ENCODE results near the gene EPN3. TPM values are rescaled to one million over a fixed set of nuclear protein-coding genes. Genes with fewer than 3 reads are reported as not detected.

Gene EPN3
- total and polyA plus RNA-seq, 2 donors from 2014 or later: 5.0 to 28.7 TPM

DNA sequence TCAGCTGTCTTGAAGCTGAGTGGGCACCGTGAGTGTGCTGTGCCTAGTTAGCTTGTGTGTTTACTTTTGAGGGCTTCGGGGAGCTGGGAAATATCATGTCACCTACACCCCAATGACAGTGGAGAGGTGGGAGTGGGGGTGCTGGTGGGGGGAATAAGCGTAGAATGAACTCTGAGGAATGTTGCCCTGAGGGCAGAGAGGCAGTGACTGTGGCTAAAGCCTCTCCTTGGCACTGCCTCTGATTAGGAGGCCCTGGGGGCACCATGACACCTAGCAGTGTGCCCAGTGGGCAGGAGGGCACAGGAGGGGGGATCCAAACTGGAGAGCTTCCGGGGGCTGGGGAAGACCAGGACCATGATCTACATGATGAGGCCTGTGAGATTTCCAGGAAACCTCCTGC, 52.8 kb downstream of the EPN3 start:
- no peak overlapping the region for H3K27ac ChIP-seq (ENCODE audit: low read depth in 2 of 2, low read length in 2 of 2)
- TF ChIP-seq, protein P1, sequence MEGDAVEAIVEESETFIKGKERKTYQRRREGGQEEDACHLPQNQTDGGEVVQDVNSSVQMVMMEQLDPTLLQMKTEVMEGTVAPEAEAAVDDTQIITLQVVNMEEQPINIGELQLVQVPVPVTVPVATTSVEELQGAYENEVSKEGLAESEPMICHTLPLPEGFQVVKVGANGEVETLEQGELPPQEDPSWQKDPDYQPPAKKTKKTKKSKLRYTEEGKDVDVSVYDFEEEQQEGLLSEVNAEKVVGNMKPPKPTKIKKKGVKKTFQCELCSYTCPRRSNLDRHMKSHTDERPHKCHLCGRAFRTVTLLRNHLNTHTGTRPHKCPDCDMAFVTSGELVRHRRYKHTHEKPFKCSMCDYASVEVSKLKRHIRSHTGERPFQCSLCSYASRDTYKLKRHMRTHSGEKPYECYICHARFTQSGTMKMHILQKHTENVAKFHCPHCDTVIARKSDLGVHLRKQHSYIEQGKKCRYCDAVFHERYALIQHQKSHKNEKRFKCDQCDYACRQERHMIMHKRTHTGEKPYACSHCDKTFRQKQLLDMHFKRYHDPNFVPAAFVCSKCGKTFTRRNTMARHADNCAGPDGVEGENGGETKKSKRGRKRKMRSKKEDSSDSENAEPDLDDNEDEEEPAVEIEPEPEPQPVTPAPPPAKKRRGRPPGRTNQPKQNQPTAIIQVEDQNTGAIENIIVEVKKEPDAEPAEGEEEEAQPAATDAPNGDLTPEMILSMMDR (IDR thresholded peaks at IDR 0.05; ENCODE audit: borderline replicate concordance, extremely low read depth, insufficient read depth): no peak
- H3K4me3 ChIP-seq (ENCODE audit: low read length in 3 of 3): no peak overlapping the region
- FAIRE-seq: no peak
- no peaks in the 10 kb centered on the region for H3K27me3 ChIP-seq (ENCODE audit: control insufficient read depth, insufficient read depth, low read length)
- no peak for DNase-seq
- intact Hi-C loops (cut with DNase I): no loop called here
- no peak overlapping the region for H3K9ac ChIP-seq (ENCODE audit: low read length in 3 of 3)
- no peaks in the 10 kb centered on the region for H3K36me3 ChIP-seq (ENCODE audit: control insufficient read depth in 2 of 3, insufficient read depth in 3 of 3, low read length in 3 of 3)
- no peaks in the 10 kb centered on the region for H3K9me3 ChIP-seq (ENCODE audit: control insufficient read depth in 2 of 3, insufficient read depth in 1 of 3, low read length in 3 of 3)
- peaks cover 7 to 24% (median 20%) of the 10 kb centered on the region in 3 donors for H3K4me1 ChIP-seq (ENCODE audit: control insufficient read depth in 2 of 3, insufficient read depth in 2 of 3, low read depth in 1 of 3, low read length in 3 of 3)

DNA sequence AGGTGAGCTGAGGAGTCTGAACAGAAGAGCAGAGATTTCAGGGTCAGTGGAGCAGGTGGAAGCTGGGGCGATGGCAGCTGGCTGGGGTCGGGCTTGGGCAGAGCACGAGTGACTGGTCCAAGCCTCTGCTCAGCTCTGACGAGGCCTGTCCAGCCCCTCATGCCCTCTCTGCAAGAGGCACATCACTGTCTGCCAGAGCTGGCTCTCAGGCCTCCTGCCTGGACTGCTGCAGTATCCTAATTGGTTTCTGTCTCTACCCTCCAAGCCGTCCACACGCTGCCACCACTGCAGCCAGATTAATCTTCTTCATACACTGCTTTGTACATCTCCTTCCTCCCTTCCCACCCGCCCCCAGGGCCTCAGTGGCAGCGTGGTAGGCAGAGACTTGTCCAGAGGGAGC, 53.4 kb downstream of the EPN3 start:
- FAIRE-seq (no peak), DNase-seq (no peak)
- Histone ChIP-seq H3K4me1 (ENCODE audit: control insufficient read depth in 2 of 3, insufficient read depth in 2 of 3, low read depth in 1 of 3, low read length in 3 of 3) (peaks cover 7 to 26% (median 20%) of the 10 kb centered on the region in 3 donors), H3K27ac (ENCODE audit: low read depth in 2 of 2, low read length in 2 of 2) (no peak overlapping the region), H3K4me3 (ENCODE audit: low read length in 3 of 3) (no peak overlapping the region), H3K36me3 (ENCODE audit: control insufficient read depth in 2 of 3, insufficient read depth in 3 of 3, low read length in 3 of 3) (no peaks in the 10 kb centered on the region), H3K9ac (ENCODE audit: low read length in 3 of 3) (no peak overlapping the region), H3K27me3 (ENCODE audit: control insufficient read depth, insufficient read depth, low read length) (no peaks in the 10 kb centered on the region), H3K9me3 (ENCODE audit: control insufficient read depth in 2 of 3, insufficient read depth in 1 of 3, low read length in 3 of 3) (no peaks in the 10 kb centered on the region)
- intact Hi-C loops (cut with DNase I): no loop called here
- TF ChIP-seq, protein P1 (IDR thresholded peaks at IDR 0.05; ENCODE audit: borderline replicate concordance, extremely low read depth, insufficient read depth): no peak

DNA sequence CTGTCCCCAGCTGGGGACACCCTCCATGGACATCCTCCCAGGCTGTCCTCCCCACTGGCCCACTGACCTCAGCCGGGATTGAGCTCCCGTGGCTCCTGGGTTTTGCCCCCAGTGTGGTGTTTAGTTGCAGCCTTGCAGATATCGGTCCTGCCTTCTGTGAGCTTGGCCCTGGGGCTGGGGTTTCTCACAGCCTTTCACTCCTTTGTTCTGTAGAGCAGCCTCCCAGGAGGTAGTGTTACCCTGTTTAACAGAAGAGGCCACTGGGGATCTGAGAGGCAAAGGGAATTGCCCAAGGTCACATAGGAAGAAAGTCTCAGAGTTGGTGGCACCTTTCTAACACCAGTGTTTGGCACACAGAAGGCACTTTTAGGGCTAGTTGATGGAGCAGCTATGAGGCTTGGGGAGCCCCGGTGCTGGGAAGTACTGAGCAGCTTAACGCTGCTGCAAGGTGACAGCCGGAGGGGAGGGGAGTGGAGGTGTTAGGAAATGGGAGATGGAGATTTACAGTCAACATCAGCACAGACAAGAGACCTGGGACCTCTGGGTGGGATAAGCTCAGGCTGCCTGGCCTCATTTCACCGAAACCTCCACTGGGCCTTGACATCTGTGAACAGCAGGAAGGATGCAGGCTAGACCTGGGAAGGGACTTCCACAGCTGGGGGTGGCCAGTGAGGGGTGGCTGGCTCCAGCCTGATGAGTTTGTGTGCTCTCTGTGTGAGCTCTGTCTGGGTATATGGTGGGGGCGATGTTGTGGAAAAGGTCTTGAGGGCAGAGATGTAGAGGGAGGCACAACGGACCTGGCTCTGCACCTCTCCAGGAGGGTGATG, 54.1 kb downstream of the EPN3 start:
- intact Hi-C loops (cut with DNase I): no loop called here
- no peaks in the 10 kb centered on the region for H3K9me3 ChIP-seq (ENCODE audit: control insufficient read depth in 2 of 3, insufficient read depth in 1 of 3, low read length in 3 of 3)
- FAIRE-seq: no peak
- DNase-seq: no peak
- H3K4me1 ChIP-seq (ENCODE audit: control insufficient read depth in 2 of 3, insufficient read depth in 2 of 3, low read depth in 1 of 3, low read length in 3 of 3): peaks cover 7 to 26% (median 20%) of the 10 kb centered on the region in 3 donors
- no peak overlapping the region for H3K27ac ChIP-seq (ENCODE audit: low read depth in 2 of 2, low read length in 2 of 2)
- no peak overlapping the region for H3K9ac ChIP-seq (ENCODE audit: low read length in 3 of 3)
- H3K36me3 ChIP-seq (ENCODE audit: control insufficient read depth in 2 of 3, insufficient read depth in 3 of 3, low read length in 3 of 3): no peaks in the 10 kb centered on the region
- TF ChIP-seq, protein P1 (IDR thresholded peaks at IDR 0.05; ENCODE audit: borderline replicate concordance, extremely low read depth, insufficient read depth): no peak
- H3K27me3 ChIP-seq (ENCODE audit: control insufficient read depth, insufficient read depth, low read length): no peaks in the 10 kb centered on the region
- H3K4me3 ChIP-seq (ENCODE audit: low read length in 3 of 3): no peak overlapping the region
